CD4-positive, alpha-beta T cell (primary cell): ENCODE data around the gene IRS2. TPM values are rescaled to one million over a fixed set of nuclear protein-coding genes. Genes with fewer than 3 reads are reported as not detected.

ENCODE experiments used
- ATAC-seq: fragments of 200-7000 bp; cut with Tn5 transposase; one replicate; pipeline ENCODE4 v1.10.0; 2022; ENCODE audit warnings: mild to moderate bottlenecking; ENCODE audit not compliant: poor library complexity
- CTCF ChIA-PET: fragments of 350-600 bp; sonication (Branson Sonifier 250); formaldehyde crosslinking; loops from one replicate; lab custom pipeline; 2021; ENCODE audit warnings: antibody characterized with exemption, inconsistent platforms; lab: Charles Lee
- POLR2A ChIA-PET: fragments of 350-600 bp; sonication (Branson Sonifier 250); formaldehyde crosslinking; loops from one replicate; lab custom pipeline; 2021; ENCODE audit warnings: antibody characterized with exemption, inconsistent platforms; lab: Charles Lee
- DNase-seq, 14 experiments: peaks; one replicate each; pipeline ENCODE4 v3.0.0-alpha.2; 2013 to 2020; ENCODE audit warnings: mixed read lengths in 2 of 14
- H3K27ac ChIP-seq, 2 donors: one replicate each; pipeline versions ENCODE4 v1.5.1 to v1.7.0; 2013; ENCODE audit warnings: low read length in 2 of 2, low read depth in 1 of 2, mild to moderate bottlenecking in 1 of 2
- H3K27me3 ChIP-seq, 2 experiments: 1 replicate in 1 of 2; 2 replicates in 1 of 2; pipeline versions ENCODE4 v1.6.1 to v1.7.0; 2013; ENCODE audit warnings: low read length in 2 of 2, control low read depth in 1 of 2, mild to moderate bottlenecking in 1 of 2, moderate library complexity in 1 of 2; ENCODE audit not compliant: insufficient read depth in 2 of 2, control insufficient read depth in 1 of 2
- H3K36me3 ChIP-seq: one replicate; pipeline ENCODE4 v1.6.1; 2013; ENCODE audit warnings: low read length, control low read depth; ENCODE audit not compliant: insufficient read depth
- H3K4me1 ChIP-seq: one replicate; pipeline ENCODE4 v1.6.1; 2013; ENCODE audit warnings: low read length, control low read depth; ENCODE audit not compliant: insufficient read depth
- H3K4me3 ChIP-seq: one replicate; pipeline ENCODE4 v1.5.1; 2013; ENCODE audit warnings: mild to moderate bottlenecking, low read length, moderate library complexity
- H3K9me3 ChIP-seq, 2 experiments: 1 replicate in 1 of 2; 2 replicates in 1 of 2; pipeline versions ENCODE4 v1.6.1 to v1.7.0; 2013; ENCODE audit warnings: low read length in 2 of 2, mild to moderate bottlenecking in 2 of 2, control low read depth in 1 of 2, moderate library complexity in 1 of 2; ENCODE audit not compliant: control insufficient read depth in 1 of 2, insufficient read depth in 1 of 2
- H3K27ac Mint-ChIP-seq: one replicate; pipeline ENCODE4 v1.8.0; 2020; ENCODE audit warnings: mixed read lengths
- H3K27me3 Mint-ChIP-seq: one replicate; pipeline ENCODE4 v1.8.0; 2021; ENCODE audit warnings: mixed read lengths
- H3K36me3 Mint-ChIP-seq: one replicate; pipeline ENCODE4 v1.8.0; 2021; ENCODE audit warnings: low read depth, mixed read lengths
- H3K4me1 Mint-ChIP-seq: one replicate; pipeline ENCODE4 v1.8.0; 2021; ENCODE audit warnings: low read depth, mixed read lengths
- H3K4me3 Mint-ChIP-seq: one replicate; pipeline ENCODE4 v1.8.0; 2020; ENCODE audit warnings: mild to moderate bottlenecking, mixed read lengths
- H3K9me3 Mint-ChIP-seq: one replicate; pipeline ENCODE4 v1.8.0; 2020; ENCODE audit warnings: mixed read lengths
- CTCF ChIP-seq: fragments of 200-600 bp; IDR thresholded peaks from one replicate; pipeline ENCODE4 v1.8.0; 2022; ENCODE audit warnings: antibody characterized with exemption, mild to moderate bottlenecking
- intact Hi-C, 2 experiments: fragments of 100-400 bp; cut with DNase I in 1 of 2; cut with micrococcal nuclease in 1 of 2; formaldehyde crosslinking; loops; one replicate each; pipeline versions ENCODE4 v1.15.1 to v1.9.0; 2023 to 2025; cut with DNase I, micrococcal nuclease
- total RNA-seq, 174 experiments: library from RNA in 2 of 174; stranded (reverse) in 2 of 174; gene quantifications; one replicate each; pipeline ENCODE4 v1.2.3 and lab custom pipeline; 2021 to 2026

IRS2 gene
- total RNA-seq, 2 experiments from 2014 or later: 188 to 193 TPM

DNA sequence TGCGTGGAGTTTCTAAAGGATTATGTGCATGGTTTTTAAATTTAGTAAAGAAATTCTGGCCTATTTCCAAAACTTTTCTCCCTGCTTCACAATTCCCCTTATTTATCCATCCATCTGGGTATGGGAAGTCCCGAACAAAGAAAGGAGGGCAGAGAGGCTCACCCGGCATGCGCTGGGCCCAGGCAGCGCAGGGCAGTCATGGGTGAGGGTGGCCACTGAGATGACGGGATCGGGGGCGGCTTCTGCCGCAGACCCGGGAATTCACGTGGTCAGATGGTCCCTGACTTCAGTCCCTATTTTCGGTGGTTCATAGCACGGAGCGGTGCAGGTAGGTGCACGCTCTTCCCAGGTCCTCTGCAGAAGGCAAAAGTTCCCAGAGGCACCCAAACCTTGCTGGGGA is 14.5 kb downstream of the IRS2 start:
- TF ChIP-seq CTCF: no peak
- no peak overlapping the region for H3K27ac Mint-ChIP-seq
- CTCF ChIA-PET: no interaction called here

GRCh38 chr13:109770436-109770835 is 15.9 kb downstream of the IRS2 start:
- ATAC-seq (no peak), DNase-seq (no peak)
- H3K9me3 ChIP-seq: no peaks in the 10 kb centered on the region
- Mint-ChIP-seq H3K9me3 (no peaks in the 10 kb centered on the region), H3K36me3 (peaks cover 64% of the 10 kb centered on the region), H3K4me1 (peaks cover 49% of the 10 kb centered on the region), H3K27ac (no peak overlapping the region), H3K27me3 (no peaks in the 10 kb centered on the region), H3K4me3 (no peak overlapping the region)
- POLR2A ChIA-PET: no interaction called here
- intact Hi-C loops: no loop called here
- no peaks in the 10 kb centered on the region for H3K4me1 ChIP-seq
- H3K27me3 ChIP-seq: no peaks in the 10 kb centered on the region
- no peak for TF ChIP-seq CTCF
- CTCF ChIA-PET: interaction anchor here (0.6 to 1.0 kb wide), 2 partner anchors 10 to 1175 kb away, joined by 4 read pairs; no protein-coding TSS in a partner anchor
- H3K27ac ChIP-seq: no peak overlapping the region
- peaks cover 7% of the 10 kb centered on the region for H3K36me3 ChIP-seq
- no peak overlapping the region for H3K4me3 ChIP-seq

More for the DNA sequence above, 14.5 kb downstream of the IRS2 start:
- no peaks in the 10 kb centered on the region for H3K27me3 ChIP-seq
- intact Hi-C loops: no loop called here
- H3K4me1 Mint-ChIP-seq: peaks cover 51% of the 10 kb centered on the region
- no peaks in the 10 kb centered on the region for H3K27me3 Mint-ChIP-seq
- no peaks in the 10 kb centered on the region for H3K9me3 ChIP-seq
- peaks cover 2% of the 10 kb centered on the region for H3K4me1 ChIP-seq
- H3K4me3 Mint-ChIP-seq: no peak overlapping the region
- H3K4me3 ChIP-seq: no peak overlapping the region
- no peak overlapping the region for H3K27ac ChIP-seq
- H3K36me3 ChIP-seq: peaks cover 7% of the 10 kb centered on the region
- ATAC-seq: no peak
- no peak for DNase-seq
- POLR2A ChIA-PET: no interaction called here
- H3K9me3 Mint-ChIP-seq: no peaks in the 10 kb centered on the region
- peaks cover 62% of the 10 kb centered on the region for H3K36me3 Mint-ChIP-seq

DNA sequence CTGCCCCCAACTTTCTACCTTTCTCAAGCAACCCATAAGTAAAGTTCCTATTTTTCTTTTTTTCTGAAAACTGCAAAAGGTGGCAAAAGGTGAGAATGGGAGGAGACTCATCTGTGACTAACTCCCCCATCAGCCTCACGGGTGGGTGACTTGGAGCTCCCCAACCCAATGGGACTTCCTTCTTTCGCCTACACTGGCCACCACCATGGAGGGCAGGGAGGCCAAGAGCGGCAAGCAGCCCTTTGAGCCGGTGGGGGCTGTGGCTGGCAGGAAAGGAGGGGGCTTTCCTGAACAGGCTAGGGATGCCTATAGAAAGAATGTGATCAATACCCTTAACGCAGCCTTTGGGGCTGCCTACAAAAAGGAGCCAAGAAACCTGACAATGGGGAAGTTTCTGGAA is 16.5 kb downstream of the IRS2 start:
- H3K27ac Mint-ChIP-seq: no peak overlapping the region
- no peaks in the 10 kb centered on the region for H3K27me3 Mint-ChIP-seq
- CTCF ChIA-PET: no interaction called here

More for the DNA sequence above, 16.5 kb downstream of the IRS2 start:
- TF ChIP-seq CTCF: no peak
- ATAC-seq (no peak), DNase-seq (no peak)
- H3K4me3 Mint-ChIP-seq: no peak overlapping the region
- no peaks in the 10 kb centered on the region for H3K9me3 ChIP-seq
- H3K4me1 Mint-ChIP-seq: peaks cover 54% of the 10 kb centered on the region
- H3K4me1 ChIP-seq: peaks cover 4% of the 10 kb centered on the region
- no peaks in the 10 kb centered on the region for H3K27me3 ChIP-seq
- H3K27ac ChIP-seq: no peak overlapping the region
- H3K9me3 Mint-ChIP-seq: no peaks in the 10 kb centered on the region
- peaks cover 7% of the 10 kb centered on the region for H3K36me3 ChIP-seq
- no peak overlapping the region for H3K4me3 ChIP-seq
- H3K36me3 Mint-ChIP-seq: peaks cover 64% of the 10 kb centered on the region
- POLR2A ChIA-PET: no interaction called here
- intact Hi-C loops: no loop called here
